Epidermal melanocyte (primary cell): ENCODE data around the gene MACF1.

Source experiments
- DNase-seq: peaks from one replicate; pipeline ENCODE4 v3.0.0; 2011; ENCODE audit warnings: low spot score; ENCODE audit not compliant: insufficient read length

The MACF1 gene

DNA sequence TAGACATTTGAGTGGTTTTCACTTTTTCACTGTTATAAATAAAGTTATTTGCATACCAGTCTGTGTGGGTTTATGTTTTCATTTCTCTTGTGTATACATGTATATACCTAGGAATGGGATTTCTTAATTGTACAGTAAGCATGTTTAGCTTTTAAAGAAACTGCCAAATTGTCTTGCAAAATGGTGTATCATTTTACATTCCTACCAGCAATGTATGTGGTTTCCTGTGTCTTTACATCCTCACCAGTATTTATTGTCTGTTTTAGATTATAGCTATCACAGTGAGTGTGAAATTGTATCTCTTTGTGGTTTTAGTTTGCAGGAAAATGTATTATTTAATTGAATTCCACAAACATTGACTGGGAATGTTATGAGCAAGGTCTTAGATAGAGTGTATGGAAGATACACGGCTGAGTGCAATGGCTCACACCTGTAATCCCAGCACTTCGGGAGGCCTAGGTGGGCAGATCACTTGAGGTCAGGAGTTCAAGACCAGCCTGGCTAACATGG is 57.3 kb downstream of the MACF1 start:
- DNase-seq, result no peak

DNA sequence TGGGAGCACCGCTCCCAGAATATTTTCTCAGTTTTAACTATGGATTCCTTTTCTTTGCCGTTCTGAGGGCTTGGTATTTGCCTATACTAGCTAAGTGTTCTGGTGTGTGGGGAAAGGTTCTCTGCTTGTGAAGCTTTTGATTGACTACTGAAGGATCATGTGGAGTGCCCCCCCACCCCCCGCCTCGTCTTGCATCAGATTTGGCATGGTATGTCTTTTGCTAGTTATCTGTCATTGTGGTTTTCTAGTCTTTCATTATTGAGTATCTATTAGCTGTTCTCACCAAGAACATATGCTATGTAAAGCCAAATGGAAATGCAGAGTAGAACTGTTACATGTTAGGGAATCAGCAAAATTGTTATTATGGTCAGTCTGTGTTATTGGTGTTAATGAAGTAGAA is 58.3 kb downstream of the MACF1 start:
- DNase-seq, result no peak

DNA sequence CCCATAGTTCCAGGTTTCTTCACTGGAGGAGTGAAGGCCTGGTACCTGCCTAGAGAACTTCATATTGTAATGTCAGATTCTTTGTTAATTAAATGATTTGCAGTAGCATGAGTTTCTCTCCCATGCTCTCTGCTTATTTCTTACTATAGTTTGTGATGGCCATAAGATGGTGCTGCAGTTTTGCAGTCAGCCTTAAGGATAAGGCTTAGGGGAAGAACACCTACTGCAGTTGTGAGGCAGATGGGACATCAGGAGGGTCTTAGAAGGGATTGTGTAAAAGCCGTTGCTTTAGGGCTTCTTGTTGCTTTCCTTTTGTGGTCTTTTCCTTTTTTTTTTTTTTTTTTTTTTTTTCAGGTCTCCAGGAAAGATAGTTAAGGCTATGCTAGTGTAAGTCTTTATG is 61.8 kb downstream of the MACF1 start:
- no peak for DNase-seq

DNA sequence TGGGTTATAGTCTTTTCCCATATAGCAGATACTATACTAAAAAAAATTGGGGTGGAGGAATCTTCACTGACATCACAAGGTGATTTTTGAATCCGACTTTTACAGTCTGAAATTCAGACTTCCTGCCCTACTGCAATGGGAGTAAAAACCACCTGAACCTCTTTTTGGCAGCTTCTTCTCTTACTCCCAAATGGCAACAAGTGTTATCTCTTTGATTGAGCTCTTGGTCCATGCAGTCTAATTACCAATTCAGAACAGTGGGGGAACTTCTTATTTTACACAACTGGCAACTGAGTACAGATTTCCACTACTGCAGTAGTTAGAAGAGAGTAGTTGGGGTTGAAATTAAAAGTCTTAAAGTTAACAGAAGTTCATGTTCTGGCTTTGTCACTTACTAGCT is 62.3 kb downstream of the MACF1 start:
- DNase-seq, result no peak

DNA sequence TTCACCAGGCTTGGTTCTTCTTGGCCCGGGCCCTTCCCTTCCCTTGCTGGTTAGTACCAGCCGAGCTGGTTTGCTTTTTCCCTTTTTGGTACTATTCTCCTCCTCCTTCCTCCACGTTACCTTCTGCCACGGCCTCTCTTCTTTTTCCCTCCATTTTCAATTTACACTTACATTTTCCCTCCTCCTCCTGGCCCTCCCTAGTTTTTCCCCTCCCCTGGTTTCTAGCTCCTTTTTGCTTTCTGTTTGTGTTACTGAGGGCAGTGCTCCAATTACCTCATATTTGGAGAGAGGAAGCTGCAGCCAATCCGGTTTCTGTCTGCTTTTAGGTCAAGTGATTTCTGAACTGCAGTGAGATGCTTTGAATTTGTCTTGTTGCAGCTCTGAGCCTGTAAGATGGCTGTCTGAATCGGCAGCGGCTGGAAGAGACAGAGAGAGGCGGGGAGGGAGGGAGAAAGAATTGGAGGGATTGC is 63.7 kb downstream of the MACF1 start:
- peak; percentile 24 for DNase-seq

DNA sequence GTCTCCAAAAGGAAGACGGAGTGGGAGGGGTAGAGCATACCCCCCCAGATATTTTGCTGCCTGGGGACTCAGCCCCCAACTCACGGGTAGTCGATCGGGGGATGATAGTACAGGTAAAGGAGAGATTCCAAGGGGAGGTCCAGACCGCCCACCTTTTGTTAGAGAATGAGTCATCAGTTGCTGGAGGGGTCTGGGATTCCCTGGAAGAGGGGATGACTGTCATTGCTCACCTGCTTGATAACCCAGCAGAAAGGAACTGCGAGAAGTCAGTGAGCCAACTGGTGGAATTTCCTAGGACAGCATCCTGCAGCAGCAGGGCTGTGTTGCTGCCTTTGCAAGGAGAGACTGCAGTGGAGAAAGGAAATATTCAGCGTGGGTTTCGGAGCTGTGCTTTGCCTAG is 64.4 kb downstream of the MACF1 start:
- DNase-seq, result no peak

DNA sequence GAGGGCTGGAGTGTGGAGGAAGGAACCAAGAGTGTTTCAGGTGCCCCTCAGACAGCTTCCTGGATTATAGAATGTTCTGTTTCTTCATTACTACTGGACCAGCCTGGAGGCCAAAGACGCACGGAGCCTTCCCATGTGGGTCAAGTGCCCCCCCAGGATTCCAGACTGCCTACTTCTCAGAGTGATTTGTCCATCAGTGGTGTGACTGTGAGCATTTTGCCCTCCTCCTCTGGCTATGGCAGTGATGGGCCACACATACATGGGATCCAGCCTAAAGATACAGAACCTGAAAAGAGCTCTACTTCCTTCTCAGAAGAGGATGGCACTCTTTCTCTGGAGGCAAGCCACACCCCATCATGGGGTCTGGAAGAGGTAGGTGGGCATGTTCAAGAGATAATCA is 64.9 kb downstream of the MACF1 start:
- DNase-seq, result no peak

DNA sequence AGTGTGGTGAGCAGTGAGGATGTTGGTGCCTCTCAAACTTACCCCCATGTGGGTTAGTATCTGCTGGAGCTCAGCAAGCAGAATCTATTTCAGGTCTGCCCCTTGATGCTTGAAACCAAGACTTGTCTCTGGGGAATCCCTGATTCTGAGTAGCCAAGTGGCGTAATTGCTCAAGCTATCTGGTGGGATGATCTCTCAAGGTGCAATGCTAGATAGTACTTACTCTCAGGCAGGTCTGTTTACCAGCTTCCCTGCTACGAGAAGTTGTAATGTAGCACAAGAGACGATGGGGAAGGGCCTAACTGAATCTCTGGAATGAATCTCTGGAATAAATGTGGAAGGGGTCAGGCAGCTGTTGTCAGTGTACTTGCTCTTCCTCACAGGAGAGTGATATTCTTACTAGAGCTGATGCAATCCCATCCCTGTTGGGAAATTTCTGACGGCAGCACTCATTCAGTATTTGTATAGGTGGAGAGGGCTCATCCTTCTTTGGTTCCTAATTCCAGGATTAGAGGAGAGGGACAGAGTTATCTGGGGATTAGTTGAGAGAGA is 65.4 kb downstream of the MACF1 start:
- no peak for DNase-seq

DNA sequence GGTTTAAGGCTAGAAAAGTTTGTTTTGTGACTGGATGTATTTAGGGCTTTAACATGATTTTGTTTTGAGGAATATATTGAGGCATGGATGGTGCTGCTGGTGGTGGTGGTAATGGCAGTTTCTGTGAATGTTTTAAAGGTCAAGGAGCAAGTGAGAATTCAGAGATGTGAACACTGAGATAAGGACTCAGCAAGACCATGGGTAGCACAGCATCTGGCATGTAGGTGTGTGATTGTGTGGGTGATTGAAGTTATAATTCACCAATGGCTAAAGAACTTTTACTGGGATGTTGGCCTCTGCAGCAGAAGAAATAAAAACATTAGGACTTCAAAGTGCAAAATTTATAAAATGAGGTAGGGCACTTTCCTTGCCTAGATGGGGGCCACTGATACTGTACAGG is 65.9 kb downstream of the MACF1 start:
- DNase-seq, result no peak

DNA sequence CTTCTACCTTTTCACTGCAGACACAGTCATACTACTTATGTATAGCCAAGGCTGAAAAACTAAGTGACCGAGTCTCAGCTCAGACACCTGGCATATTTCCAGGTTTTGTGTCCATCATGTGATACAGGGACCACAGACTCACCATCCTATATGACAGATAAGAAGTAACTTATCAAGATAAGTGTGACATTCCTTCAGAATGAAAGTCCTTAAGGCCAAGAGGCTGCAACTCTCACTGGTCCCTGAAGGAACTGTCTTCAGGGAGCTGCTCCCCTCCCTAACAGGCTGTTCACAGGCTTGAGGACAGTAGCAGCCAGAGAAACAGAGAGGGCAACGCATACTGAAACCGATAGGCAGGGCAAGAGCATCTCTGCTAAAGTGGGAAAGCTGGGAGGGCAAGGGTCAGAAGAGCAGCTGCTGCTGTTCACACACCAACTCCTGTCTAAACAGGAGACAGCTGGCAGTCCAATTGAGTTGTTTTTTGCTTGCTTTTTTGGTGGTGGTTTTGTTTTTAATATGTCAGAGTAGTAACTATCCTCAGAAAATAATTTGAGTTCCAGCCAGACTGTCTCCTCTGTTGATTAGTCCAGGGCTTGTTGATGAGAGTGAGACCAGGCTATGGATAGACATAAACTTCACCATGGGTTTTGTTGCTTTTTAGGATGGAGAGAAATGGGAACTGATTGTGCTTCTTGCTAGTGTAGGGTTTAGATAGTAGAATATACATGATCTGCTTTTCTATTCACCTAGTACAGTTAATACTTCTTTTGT is 67.7 kb downstream of the MACF1 start:
- DNase-seq, result no peak

DNA sequence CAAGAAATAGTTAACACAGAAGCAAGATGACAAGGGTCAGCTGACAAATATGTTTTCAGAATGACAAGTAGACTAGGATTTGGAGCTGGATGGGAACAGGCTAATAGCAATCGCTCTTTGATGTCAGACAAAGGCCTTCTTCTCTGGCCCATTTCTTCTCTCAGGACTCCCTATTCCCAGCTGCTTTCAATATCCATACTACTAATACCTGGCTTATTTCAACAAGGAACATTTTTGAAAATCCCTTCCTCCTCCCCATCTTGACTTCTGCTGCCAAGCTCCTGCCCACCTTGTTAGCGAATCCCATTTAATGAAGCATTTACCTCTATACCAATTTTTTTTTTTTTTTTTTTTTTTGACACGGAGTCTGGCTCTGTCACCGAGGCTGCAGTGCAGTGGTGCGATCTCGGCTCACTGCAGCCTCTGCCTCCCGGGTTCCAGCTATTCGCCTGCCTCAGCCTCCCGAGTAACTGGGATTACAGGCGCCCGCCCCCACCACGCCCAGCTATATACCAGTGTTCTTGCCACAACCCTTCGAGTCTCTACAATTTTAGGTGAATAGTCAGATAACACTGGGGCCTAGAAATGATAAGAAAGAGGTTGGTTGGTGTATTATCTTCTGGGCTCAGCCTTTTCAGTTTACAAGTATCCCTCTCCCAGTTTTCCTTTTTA is 68.4 kb downstream of the MACF1 start:
- no peak for DNase-seq

DNA sequence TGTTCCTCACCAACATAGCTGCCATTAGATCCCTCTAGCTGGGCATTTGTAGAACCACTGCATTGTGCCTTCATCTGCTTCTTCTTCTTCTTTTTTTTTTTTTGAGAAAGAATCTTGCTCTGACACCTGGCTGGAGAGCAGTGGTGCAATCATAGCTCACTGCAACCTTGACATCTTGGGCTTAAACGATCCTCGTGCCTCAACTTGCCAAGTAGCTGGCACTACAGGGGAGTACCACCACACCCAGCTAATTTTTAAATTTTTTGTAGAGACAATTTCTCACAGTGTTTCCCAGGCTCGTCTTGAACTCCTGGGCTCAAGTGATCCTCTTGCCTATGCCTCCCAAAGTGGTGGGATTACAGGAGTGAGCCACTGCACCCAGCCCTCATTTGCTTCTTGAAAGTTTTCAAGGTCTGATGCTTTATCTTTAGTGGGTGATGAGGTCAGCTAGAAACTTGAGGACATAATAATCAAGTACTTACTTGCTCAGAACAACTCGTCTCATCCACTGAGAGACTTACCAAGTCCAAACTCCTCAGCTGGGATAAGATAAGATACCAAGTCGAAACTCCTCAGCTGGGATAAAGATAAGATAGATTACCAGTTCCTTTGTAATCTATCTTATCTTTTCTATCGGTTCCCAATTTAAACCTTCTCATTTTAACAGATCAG is 71.5 kb downstream of the MACF1 start:
- no peak for DNase-seq

DNA sequence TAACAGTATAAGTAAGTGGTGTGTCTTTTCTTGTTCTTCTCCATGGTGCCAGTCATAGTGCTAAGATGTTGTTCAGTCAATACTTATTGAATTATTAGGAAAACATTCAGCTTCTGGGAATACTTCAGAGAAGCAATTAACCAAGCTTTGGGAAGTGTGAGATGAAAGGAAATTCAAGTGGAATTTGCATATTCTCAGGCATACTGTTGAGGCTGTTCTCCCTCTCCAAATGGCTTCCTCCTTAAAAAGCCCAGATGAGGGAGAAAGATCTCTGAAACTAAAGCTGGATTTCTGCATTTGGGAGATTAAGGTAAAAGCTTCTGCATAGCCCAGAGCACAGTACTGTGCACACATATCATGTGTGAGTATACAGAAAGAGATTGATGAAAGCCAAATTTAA is 73.4 kb downstream of the MACF1 start:
- DNase-seq, result no peak

DNA sequence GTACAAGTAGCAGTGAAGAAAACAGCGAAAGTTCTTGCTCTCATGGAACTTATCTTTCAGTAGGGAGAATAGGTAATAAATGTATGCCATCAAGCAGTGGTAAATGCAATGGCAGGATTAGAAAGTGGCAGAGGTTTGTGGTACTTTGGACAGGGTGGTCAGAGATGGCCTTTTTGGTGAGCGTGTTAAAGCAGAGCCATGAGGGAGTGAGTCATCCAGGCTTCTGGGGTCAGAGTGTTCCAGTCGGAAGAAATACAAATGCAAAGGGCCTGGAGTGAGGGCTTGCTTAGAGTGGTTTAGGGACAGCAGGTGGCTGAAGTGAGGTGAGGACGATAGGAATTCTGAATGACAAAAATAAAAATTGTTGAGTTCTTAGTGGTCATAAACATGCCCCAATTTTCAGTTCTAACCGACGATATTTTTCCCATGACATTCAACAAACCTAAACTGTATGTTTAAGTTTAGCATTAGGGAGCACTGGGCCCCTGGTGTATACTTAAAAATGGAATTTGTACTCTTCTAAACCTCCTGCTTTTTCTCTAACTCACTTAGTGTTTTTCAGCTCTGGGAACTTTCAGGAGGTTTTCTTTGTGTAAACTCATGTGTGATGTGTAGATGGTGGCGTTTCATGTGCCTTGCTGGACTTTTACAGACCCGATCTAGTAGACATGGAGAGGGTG is 78.2 kb downstream of the MACF1 start:
- no peak for DNase-seq

DNA sequence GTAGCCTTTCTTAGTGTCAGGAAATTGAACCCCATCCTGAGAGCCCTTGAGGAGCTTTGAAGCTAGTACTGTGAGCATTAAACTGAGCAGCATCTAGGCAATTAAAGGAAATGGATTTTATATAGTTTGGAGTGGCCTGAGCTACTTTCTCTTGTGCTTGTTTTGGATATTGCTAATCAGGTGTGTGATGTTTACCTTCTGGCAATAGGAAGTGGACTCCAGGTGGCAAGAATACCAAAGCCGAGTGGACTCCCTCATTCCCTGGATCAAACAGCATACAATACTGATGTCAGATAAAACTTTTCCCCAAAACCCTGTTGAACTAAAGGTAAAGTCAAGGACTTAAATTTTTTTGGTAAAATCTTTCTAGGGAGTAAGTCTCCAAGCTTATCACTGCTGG is 79.4 kb downstream of the MACF1 start:
- no peak for DNase-seq

DNA sequence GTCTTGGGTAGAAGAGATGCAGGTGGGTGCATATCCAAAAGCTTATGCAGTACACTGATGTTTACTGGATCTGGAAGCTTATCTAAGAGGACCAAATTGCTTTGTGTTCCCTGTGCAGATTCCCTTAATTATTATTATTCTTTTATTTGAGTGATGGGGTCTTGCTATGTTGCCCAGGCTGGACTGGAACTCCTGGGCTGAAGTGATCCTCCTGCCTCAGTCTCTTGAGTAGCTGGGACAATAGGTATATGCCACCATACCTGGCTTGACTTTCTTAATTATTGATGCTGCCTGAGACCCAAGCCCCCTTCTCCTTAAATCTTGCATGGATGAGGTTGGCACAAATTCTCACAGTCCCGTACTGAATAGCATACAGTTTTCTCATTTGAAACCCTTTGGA is 83.0 kb downstream of the MACF1 start:
- no peak for DNase-seq

DNA sequence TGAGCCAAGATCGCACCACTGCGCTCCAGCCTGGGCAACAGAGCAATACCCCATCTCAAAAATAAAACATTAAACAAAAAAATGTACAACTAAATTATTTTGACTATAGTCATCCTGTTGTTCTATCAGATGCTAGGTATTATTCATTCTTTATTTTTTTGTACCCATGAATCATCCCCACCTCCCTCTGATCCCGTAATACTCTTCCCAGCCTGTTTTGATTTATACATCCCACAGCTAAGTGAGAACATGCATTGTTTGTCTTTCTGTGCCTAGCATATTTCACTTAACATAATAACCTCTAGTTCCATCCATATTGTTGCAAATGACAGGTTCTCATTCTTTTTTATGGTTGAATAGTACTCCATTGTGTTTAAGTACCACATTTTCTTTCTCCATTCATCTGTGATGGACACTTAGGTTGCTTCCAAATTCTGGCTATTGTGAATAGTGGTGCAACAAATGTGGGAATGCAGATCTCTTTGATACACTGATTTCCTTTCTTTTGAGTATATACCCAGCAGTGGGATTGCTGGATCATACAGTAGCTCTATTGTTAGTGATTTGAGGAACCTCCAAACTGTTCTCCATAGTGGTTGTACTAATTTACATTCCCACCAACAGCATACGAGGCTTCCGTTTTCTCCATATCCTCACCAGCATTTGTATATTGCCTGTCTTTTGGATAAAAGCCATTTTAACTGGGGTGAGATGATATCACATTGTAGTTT is 84.4 kb downstream of the MACF1 start:
- no peak for DNase-seq

DNA sequence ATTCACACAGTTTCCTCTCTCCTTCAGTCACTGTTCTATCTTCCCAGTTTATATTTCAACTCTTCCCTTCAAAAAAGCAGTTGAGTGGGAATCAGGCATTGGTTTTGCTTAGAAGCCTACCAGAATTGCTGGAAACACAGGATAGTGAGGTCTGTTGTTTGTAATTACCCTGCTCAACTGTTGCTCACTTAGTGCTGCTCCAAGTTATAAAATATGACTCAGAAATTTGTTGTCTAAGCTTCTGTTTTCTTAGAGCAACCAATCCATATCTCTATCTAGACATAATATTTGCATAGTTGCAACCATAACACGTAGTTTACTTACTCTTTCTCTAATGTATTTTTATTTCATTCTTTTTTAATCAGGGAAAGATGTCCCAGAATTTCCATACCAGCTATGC is 87.9 kb downstream of the MACF1 start:
- DNase-seq, result no peak

DNA sequence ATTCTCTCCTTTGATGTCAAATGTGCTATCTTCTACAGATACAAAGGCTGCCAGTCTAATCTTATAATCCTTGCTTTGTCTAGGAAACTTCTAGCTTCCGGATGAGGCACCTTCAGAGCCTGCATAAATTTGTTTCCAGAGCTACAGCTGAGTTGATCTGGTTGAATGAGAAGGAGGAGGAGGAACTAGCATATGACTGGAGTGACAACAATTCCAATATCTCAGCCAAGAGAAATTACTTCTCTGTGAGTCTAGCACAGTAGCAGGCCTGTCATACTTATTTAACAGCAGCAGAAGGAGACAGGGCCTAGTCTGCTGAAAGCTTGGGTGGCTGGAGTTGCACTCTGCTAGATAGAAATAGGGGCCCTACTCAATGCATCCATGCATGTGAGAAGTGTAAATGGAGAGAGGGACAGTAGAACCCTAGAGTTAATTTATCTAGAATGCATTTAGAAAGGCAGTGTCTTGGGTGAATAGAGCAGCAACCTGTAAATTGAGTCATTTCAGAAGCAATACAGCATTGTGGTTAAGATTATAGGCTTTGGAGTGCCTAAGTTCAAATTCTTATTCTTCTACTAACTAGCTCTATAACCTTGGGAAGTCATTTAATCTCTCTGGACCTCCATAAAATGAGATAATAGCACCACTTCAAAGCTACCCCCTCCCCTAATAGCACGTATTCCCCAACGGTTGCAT is 89.0 kb downstream of the MACF1 start:
- DNase-seq, result no peak

DNA sequence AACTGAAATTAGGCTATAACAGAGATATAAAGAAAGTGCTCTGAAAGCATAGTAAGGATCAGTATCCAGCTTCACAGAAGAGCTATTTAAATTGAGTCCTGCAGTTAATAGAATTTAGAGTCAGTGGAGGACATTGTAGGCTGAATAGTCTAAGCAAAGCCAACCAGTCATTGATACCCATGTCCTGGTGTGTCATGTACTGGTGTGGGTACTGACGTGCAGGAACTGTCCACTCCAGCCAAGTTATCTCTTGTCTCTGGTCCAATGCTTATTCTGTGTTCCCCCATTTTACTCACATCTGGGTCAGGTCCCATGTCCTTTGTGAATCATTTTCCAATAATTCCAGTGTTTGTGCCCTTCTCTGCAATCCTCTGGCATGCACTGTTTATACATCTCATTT is 90.0 kb downstream of the MACF1 start:
- DNase-seq, result no peak
